ENCODE data around the gene CTSZ. TPM values are rescaled to one million over a fixed set of nuclear protein-coding genes. Genes with fewer than 3 reads are reported as not detected.

Gene CTSZ
- total and polyA plus RNA-seq, 3 donors from 2014 or later: 49.4 to 120 (median 77.4) TPM

DNA sequence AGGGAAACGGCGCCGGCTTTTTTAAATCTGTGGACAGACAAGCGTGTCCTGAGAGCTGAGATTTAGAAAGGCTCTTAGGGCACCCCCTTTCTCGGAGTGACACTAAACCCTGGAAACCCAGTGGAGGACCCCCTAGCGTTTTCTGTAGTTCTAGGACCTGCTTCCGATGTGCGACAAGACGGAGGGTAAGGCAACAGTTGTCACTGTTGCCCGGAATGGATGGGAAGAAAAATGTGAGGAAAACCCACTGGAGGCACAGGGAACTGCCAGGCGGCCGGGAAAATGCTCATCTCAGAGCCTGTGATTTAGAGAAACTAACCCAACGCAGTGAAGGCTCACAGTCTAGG, 25.6 kb upstream of the CTSZ start:
- DNase-seq: no peak
- H3K4me1 ChIP-seq: peaks cover 18% of the 10 kb centered on the region
- peak overlapping the region; percentile 73 to 94 for H3K4me3 ChIP-seq
- no peaks in the 10 kb centered on the region for H3K27me3 ChIP-seq
- peak overlapping the region; percentile 87 to 92 for H3K27ac ChIP-seq
- WGBS, 2 donors: 0 to 1% methylated on average over 13 of the region's 13 CpGs
- no peaks in the 10 kb centered on the region for H3K9me3 ChIP-seq
- intact Hi-C loops (cut with DNase I; ENCODE audit: low total_unique reads): no loop called here
- H3K36me3 ChIP-seq (ENCODE audit: low read depth, missing control alignments): no peaks in the 10 kb centered on the region
- TF ChIP-seq POLR2A (IDR thresholded peaks at IDR 0.05): no peak
- peak in 1 of 3 experiments; percentile 31 for TF ChIP-seq CTCF (IDR thresholded peaks at IDR 0.05)

- Histone ChIP-seq H3K27ac (peak within 1 kb of the TSS; percentile 87 to 92), H3K9me3 (no peaks in the 10 kb centered on the region), H3K27me3 (no peaks in the 10 kb centered on the region), H3K4me1 (peaks cover 18% of the 10 kb centered on the region), H3K36me3 (ENCODE audit: low read depth, missing control alignments) (no peaks in the 10 kb centered on the region), H3K4me3 (peak within 1 kb of the TSS; percentile 73 to 94)
- peak; percentile 98 for DNase-seq
- TF ChIP-seq CTCF (IDR thresholded peaks at IDR 0.05) (peak in 1 of 3 experiments; percentile 14), POLR2A (IDR thresholded peaks at IDR 0.05) (peak; percentile 18)
- intact Hi-C loops (cut with DNase I; ENCODE audit: low total_unique reads): no loop called here
- 0 to 1% methylated on average over 20 to 45 of the region's 86 CpGs for WGBS, 2 donors
Measured at GRCh38 chr20:59032023-59032712, 25.1 kb upstream of the CTSZ start, which contains the start of gene ATP5F1E. Gene ATP5F1E, minus strand, starts transcription at chr20:59032335. Its CDS starts 84 bp downstream, at chr20:59032251.

DNA sequence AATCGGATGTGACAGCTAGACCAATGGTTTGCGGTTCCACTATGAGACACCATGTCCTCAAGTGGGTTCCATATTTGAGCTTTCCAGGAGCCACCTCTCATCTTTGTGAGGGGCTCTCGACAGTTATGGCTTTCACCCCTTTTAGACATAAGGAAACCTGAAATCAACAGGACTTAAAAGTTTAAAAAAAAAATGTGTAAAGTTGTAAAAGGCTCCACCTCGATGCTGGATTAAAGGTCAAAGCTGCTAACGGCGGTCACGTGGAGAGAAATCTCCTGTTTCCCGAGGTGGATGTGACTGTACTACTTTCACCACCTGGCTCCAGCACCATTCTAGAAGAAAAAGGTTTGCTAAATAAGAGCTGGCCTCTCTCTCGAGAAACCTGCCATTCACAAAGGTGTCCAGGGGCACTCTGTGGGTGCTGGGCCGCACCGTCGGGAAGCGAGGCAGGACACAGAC, 24.5 kb upstream of the CTSZ start:
- Histone ChIP-seq H3K4me1 (peaks cover 18% of the 10 kb centered on the region), H3K4me3 (peak overlapping the region; percentile 73 to 94), H3K27me3 (no peaks in the 10 kb centered on the region), H3K9me3 (no peaks in the 10 kb centered on the region), H3K27ac (peak overlapping the region; percentile 87 to 92), H3K36me3 (ENCODE audit: low read depth, missing control alignments) (no peaks in the 10 kb centered on the region)
- WGBS, 2 donors: 13 to 15% methylated on average over 9 to 13 of the region's 13 CpGs
- DNase-seq: no peak
- TF ChIP-seq CTCF (IDR thresholded peaks at IDR 0.05) (no peak), POLR2A (IDR thresholded peaks at IDR 0.05) (no peak)
- intact Hi-C loops (cut with DNase I; ENCODE audit: low total_unique reads): no loop called here

DNA sequence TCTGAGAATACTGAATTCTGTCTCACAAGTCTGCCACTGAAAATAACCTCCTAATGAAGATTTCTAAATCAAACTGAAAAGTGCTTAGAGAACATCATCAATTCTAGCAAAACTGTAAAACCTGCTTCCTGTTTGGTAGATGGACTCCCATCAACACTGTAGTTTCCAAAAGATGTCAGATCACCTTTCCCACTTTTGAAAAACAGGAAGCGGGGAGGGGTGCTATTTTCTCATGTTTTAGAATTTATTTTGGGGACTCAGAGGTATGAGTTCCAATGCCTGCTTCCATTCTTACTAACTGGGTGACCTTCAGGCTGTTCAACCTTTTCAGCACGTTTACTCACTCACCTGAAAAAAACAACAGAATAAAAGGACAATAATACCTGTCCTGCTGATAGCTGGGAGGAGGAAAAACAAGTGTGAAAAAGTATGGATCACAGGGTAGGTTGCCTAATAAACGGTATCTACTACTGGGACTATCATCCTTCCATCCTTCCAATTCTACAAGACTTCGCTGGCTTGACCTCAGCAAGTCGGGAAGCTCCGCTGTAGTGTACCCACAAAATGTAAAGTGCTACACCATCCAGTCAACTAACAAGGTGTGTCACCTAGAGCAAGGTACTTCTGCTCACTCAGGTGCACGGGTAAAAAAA, 24.0 kb upstream of the CTSZ start:
- TF ChIP-seq CTCF (IDR thresholded peaks at IDR 0.05) (no peak), POLR2A (IDR thresholded peaks at IDR 0.05) (no peak)
- WGBS, 2 donors: 55% methylated on average over 7 of the region's 7 CpGs
- no peak for DNase-seq
- intact Hi-C loops (cut with DNase I; ENCODE audit: low total_unique reads): no loop called here
- H3K4me3 ChIP-seq: peak overlapping the region; percentile 73 to 94
- H3K4me1 ChIP-seq: peaks cover 18% of the 10 kb centered on the region
- no peaks in the 10 kb centered on the region for H3K36me3 ChIP-seq (ENCODE audit: low read depth, missing control alignments)
- H3K27me3 ChIP-seq: no peaks in the 10 kb centered on the region
- H3K27ac ChIP-seq: peak overlapping the region in 1 of 2 donors; percentile 92
- no peaks in the 10 kb centered on the region for H3K9me3 ChIP-seq
